ENCODE data around the gene METAP2.
"Not testable (repeated sequence)": the region's sequence is repeated elsewhere in the genome, so short reads cannot be mapped to it uniquely, and the experiment has no call there.

Gene METAP2

GRCh38 chr12:95463050-95463449, 10.9 kb upstream of the METAP2 start:
- DNase-seq, result no peak

- not testable (repeated sequence) for DNase-seq
These were observed 10.2 kb upstream of the METAP2 start for GRCh38 chr12:95463776-95464175.

GRCh38 chr12:95465275-95465674, 8.7 kb upstream of the METAP2 start:
- DNase-seq, result no peak

GRCh38 chr12:95470300-95470699, 3.7 kb upstream of the METAP2 start:
- no peak for DNase-seq

GRCh38 chr12:95473231-95473883, 595 bp upstream of the METAP2 start:
- peak; percentile 70 for DNase-seq

- no peak for DNase-seq
These were observed 657 bp downstream of the METAP2 start for GRCh38 chr12:95474660-95474958.

GRCh38 chr12:95480230-95480629, 6.3 kb downstream of the METAP2 start:
- no peak for DNase-seq

- DNase-seq, result no peak
These were observed 7.1 kb downstream of the METAP2 start for GRCh38 chr12:95481072-95481471.

- no peak for DNase-seq
These were observed 7.9 kb downstream of the METAP2 start for GRCh38 chr12:95481888-95482287.

GRCh38 chr12:95482564-95482963, 8.6 kb downstream of the METAP2 start:
- not testable (repeated sequence) for DNase-seq

- DNase-seq, result no peak
These were observed 10.6 kb downstream of the METAP2 start for GRCh38 chr12:95484524-95484923.

- DNase-seq, result no peak
These were observed 13.1 kb downstream of the METAP2 start for GRCh38 chr12:95487024-95487423.

GRCh38 chr12:95492462-95492861, 18.5 kb downstream of the METAP2 start:
- DNase-seq, result no peak

- DNase-seq, result no peak
These were observed 20.9 kb downstream of the METAP2 start for GRCh38 chr12:95494888-95495287.

GRCh38 chr12:95495433-95495832, 21.5 kb downstream of the METAP2 start:
- DNase-seq, result no peak

- no peak for DNase-seq
These were observed 23.1 kb downstream of the METAP2 start for GRCh38 chr12:95497031-95497430.

- DNase-seq, result no peak
These were observed 25.0 kb downstream of the METAP2 start for GRCh38 chr12:95498968-95499367.

GRCh38 chr12:95499772-95500171, 25.8 kb downstream of the METAP2 start:
- no peak for DNase-seq

- DNase-seq, result no peak
These were observed 30.2 kb downstream of the METAP2 start for GRCh38 chr12:95504140-95504539.

GRCh38 chr12:95505039-95505438, 31.1 kb downstream of the METAP2 start:
- no peak for DNase-seq

- no peak for DNase-seq
These were observed 33.0 kb downstream of the METAP2 start for GRCh38 chr12:95506707-95507523.

GRCh38 chr12:95509300-95509699, 35.3 kb downstream of the METAP2 start:
- DNase-seq, result no peak

GRCh38 chr12:95511977-95512376, 38.0 kb downstream of the METAP2 start:
- no peak for DNase-seq

GRCh38 chr12:95513599-95513998, 39.6 kb downstream of the METAP2 start:
- no peak for DNase-seq

GRCh38 chr12:95515197-95515596, 41.2 kb downstream of the METAP2 start:
- DNase-seq, result no peak

Measured in NCI-H2227 treated with DMSO at 0.1 percent for 48 hours (cell line).